ENCODE data around the gene PRKAG2. TPM values are rescaled to one million over a fixed set of nuclear protein-coding genes. Genes with fewer than 3 reads are reported as not detected.

The PRKAG2 gene
- polyA plus RNA-seq, 3 donors = 29.2 to 59.8 (median 30.9) TPM

DNA sequence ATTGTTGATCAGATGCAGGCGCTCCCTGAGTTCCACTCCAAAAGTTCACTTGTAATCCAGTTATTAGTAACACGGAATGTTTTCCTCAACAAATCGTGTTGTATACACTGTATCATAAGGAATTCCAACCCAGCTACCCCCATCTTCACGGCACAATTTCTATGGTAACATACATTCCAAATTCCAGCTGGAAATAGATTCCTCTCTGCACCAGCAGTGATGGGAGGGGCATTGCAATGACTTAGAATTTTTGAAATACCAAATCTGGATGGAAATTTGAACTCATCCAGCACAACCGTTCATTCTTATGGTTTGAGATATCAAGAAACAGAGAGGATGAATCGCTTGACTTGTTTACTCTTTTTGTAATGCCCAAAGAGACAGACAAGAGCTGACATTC, 318.3 kb downstream of the PRKAG2 start:
- Mint-ChIP-seq H3K4me3 (no peak overlapping the region), H3K9me3 (no peaks in the 10 kb centered on the region), H3K36me3 (peaks cover 67 to 85% of the 10 kb centered on the region in 2 donors), H3K4me1 (no peaks in the 10 kb centered on the region), H3K27me3 (ENCODE audit: low read depth in 3 of 3) (no peaks in the 10 kb centered on the region), H3K27ac (no peak overlapping the region)
- no peak overlapping the region for H2AFZ ChIP-seq (ENCODE audit: insufficient read depth, low read depth, low read length, poor library complexity, severe bottlenecking)
- H3K4me3 ChIP-seq (replicated peaks in 1 of 3; ENCODE audit: low read depth in 2 of 3, low read length in 3 of 3) = no peak overlapping the region
- WGBS (ENCODE audit: insufficient coverage) = 100% methylated on average over 3 of the region's 6 CpGs
- TF ChIP-seq, protein P1, sequence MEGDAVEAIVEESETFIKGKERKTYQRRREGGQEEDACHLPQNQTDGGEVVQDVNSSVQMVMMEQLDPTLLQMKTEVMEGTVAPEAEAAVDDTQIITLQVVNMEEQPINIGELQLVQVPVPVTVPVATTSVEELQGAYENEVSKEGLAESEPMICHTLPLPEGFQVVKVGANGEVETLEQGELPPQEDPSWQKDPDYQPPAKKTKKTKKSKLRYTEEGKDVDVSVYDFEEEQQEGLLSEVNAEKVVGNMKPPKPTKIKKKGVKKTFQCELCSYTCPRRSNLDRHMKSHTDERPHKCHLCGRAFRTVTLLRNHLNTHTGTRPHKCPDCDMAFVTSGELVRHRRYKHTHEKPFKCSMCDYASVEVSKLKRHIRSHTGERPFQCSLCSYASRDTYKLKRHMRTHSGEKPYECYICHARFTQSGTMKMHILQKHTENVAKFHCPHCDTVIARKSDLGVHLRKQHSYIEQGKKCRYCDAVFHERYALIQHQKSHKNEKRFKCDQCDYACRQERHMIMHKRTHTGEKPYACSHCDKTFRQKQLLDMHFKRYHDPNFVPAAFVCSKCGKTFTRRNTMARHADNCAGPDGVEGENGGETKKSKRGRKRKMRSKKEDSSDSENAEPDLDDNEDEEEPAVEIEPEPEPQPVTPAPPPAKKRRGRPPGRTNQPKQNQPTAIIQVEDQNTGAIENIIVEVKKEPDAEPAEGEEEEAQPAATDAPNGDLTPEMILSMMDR (IDR thresholded peaks at IDR 0.05) = no peak
- no peaks in the 10 kb centered on the region for H3K4me1 ChIP-seq (ENCODE audit: control insufficient read depth in 1 of 2, insufficient read depth in 2 of 2, low read length in 2 of 2)
- H3K79me2 ChIP-seq (ENCODE audit: insufficient read depth, low read length) = no peaks in the 10 kb centered on the region
- no peak overlapping the region for H3K9ac ChIP-seq (ENCODE audit: insufficient read depth, low read length, poor library complexity, severe bottlenecking)
- no peak overlapping the region for H3K4me2 ChIP-seq (replicated peaks; ENCODE audit: extremely low read depth, low read length, poor library complexity, severe bottlenecking)
- H3K27me3 ChIP-seq (ENCODE audit: control insufficient read depth in 2 of 2, insufficient read depth in 2 of 2, low read length in 2 of 2) = no peaks in the 10 kb centered on the region
- H3K36me3 ChIP-seq (replicated peaks in 1 of 2; ENCODE audit: control insufficient read depth in 1 of 2, insufficient read depth in 2 of 2, low read length in 2 of 2) = peaks cover 60 to 82% of the 10 kb centered on the region in 2 donors
- no peak for DNase-seq
- H3K27ac ChIP-seq (ENCODE audit: low read depth in 1 of 2, low read length in 2 of 2) = no peak overlapping the region
- intact Hi-C loops (cut with micrococcal nuclease) = no loop called here
- no peaks in the 10 kb centered on the region for H3K9me3 ChIP-seq (replicated peaks in 1 of 2; ENCODE audit: control insufficient read depth in 1 of 2, insufficient read depth in 1 of 2, low read length in 2 of 2)
- peaks cover 8% of the 10 kb centered on the region for H4K20me1 ChIP-seq (ENCODE audit: insufficient read depth, low read length)

DNA sequence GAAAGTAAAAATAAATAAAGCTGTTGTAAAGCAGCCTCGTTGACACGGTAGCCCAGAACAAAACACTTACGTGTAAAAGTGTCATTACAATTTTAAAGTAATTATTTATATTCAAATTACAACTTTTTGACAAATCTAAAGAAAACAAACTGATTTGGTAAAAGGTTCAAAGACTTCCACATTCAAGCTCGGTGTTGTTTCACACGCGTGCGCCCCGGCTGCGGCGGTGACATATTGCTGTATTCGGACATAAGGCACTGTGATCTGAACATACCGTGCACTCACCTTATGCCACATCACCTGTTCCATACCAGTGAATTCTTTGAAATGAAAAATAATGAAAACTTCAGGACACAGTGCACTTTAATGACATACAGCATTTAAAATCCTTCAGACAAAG, 320.3 kb downstream of the PRKAG2 start:
- Histone ChIP-seq H3K4me1 (ENCODE audit: control insufficient read depth in 1 of 2, insufficient read depth in 2 of 2, low read length in 2 of 2) (no peaks in the 10 kb centered on the region), H3K36me3 (replicated peaks in 1 of 2; ENCODE audit: control insufficient read depth in 1 of 2, insufficient read depth in 2 of 2, low read length in 2 of 2) (peaks cover 48 to 62% of the 10 kb centered on the region in 2 donors), H2AFZ (ENCODE audit: insufficient read depth, low read depth, low read length, poor library complexity, severe bottlenecking) (no peak overlapping the region), H4K20me1 (ENCODE audit: insufficient read depth, low read length) (peaks cover 4% of the 10 kb centered on the region), H3K79me2 (ENCODE audit: insufficient read depth, low read length) (no peaks in the 10 kb centered on the region), H3K9ac (ENCODE audit: insufficient read depth, low read length, poor library complexity, severe bottlenecking) (no peak overlapping the region), H3K9me3 (replicated peaks in 1 of 2; ENCODE audit: control insufficient read depth in 1 of 2, insufficient read depth in 1 of 2, low read length in 2 of 2) (no peaks in the 10 kb centered on the region), H3K27me3 (ENCODE audit: control insufficient read depth in 2 of 2, insufficient read depth in 2 of 2, low read length in 2 of 2) (peaks cover 0 to 4% of the 10 kb centered on the region in 2 donors), H3K27ac (ENCODE audit: low read depth in 1 of 2, low read length in 2 of 2) (no peak overlapping the region), H3K4me2 (replicated peaks; ENCODE audit: extremely low read depth, low read length, poor library complexity, severe bottlenecking) (no peak overlapping the region), H3K4me3 (replicated peaks in 1 of 3; ENCODE audit: low read depth in 2 of 3, low read length in 3 of 3) (no peak overlapping the region)
- TF ChIP-seq, protein P1 (IDR thresholded peaks at IDR 0.05) = no peak
- Mint-ChIP-seq H3K36me3 (peaks cover 54 to 65% of the 10 kb centered on the region in 2 donors), H3K27me3 (ENCODE audit: low read depth in 3 of 3) (peaks cover 9 to 10% (median 10%) of the 10 kb centered on the region in 3 donors), H3K9me3 (no peaks in the 10 kb centered on the region), H3K4me3 (no peak overlapping the region), H3K4me1 (no peaks in the 10 kb centered on the region), H3K27ac (peak overlapping the region in 1 of 7 donors; percentile 67)
- intact Hi-C loops (cut with micrococcal nuclease) = no loop called here
- DNase-seq = no peak
- WGBS (ENCODE audit: insufficient coverage) = no CpG with 5 or more reads among the region's 12 CpGs
